GM21825 (cell line): Measurements from ENCODE around the gene SLC4A4.
"Not testable (repeated sequence)": the region's sequence is repeated elsewhere in the genome, so short reads cannot be mapped to it uniquely, and the experiment has no call there.

Experiments used
- ATAC-seq: cut with Tn5 transposase; IDR thresholded peaks from one replicate; pipeline ENCODE4 v1.9.1; 2021; ENCODE audit warnings: mild to moderate bottlenecking, moderate library complexity; ENCODE audit not compliant: unreplicated experiment

The SLC4A4 gene

GRCh38 chr4:71406459-71406963 is 67.7 kb downstream of the SLC4A4 start:
- ATAC-seq, result no peak

DNA sequence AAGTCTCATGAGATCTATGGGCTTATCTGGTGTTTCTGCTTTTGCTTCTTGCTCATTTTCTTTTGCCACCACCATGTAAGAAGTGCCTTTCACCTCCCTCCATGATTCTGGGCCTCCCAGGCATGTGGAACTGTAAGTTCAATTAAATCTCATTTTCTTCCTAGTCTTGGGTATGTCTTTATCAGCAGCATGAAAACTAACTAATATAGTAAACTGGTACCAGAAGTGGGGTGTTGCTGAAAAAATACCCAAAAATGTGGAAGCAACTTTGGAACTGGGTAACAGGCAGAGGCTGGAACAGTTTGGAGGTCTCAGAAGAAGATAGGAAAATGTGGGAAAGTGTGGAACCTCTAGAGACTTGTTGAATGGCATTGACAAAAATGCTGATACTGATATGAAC is 70.1 kb downstream of the SLC4A4 start:
- not testable (repeated sequence) for ATAC-seq

- ATAC-seq, result no peak
Measured at GRCh38 chr4:71411981-71412380, 73.2 kb downstream of the SLC4A4 start.

DNA sequence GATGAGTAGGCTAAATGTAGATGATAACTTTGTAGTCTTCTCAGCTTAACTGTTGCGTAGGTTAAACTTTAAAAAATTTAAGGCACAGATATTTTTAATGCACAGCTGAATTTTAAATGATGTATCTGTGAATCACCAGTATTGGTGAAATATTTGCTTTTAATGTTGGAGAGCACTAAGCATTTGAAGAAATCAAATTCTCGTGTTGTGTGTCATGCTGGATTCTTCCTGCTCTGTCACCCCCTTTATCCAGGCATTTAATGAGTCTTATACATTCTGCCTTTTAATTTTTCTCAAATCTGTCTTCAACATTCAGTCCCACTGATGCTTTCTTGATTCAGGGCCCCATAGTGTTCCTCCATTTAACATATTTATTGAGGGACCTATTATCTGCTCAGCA is 76.7 kb downstream of the SLC4A4 start:
- no peak for ATAC-seq

- no peak for ATAC-seq
Measured at GRCh38 chr4:71417150-71417549, 78.3 kb downstream of the SLC4A4 start.

DNA sequence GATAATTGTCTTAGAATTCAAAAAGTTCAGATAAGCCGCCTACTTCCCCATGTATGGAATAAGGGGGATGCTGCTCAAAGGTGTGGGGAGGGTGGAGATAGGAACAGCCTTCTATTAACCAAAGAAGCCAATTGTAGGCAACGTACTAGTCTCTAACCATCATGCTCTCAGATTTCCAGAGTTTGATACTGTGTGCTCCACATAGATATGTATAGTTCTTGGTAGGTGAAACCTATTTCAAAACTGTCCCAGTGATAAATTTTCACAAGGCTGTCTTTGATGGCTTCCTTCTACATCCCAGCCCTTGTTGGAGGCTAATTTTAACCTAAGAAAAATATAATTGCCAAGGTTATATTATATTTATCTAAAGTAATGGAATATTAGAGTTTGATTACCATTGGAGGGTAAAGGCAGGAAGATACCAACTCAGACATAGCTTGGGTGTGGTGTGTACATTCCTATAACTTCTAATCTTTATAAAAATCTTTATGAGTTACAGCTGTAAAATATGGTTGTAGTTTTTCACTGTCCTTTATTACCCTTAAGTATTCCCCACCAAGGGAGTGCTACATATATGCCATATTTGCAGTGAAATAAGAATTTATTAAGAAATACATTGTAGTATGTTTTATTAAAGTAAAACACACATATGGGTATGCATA is 87.7 kb downstream of the SLC4A4 start:
- ATAC-seq, result no peak

GRCh38 chr4:71429106-71429505 is 90.3 kb downstream of the SLC4A4 start:
- no peak for ATAC-seq

DNA sequence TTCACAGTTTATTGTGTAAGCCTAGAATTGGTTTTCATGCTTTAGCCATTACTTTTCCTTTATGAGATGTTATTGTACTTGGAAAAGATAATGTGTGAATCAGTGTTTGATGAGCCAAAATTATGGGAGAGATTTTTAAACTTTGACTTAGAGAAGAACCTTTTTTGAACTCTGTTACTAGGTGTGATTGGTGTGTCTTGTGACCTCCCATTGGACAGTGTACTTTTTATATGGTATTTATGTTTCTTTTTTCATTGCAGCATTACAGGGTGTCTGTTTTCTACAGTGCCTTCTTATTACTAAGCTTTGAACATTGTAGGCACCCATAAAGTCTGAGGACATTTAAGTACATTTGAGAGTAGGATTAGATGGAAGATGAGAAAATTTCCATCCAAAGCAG is 91.1 kb downstream of the SLC4A4 start:
- ATAC-seq, result no peak

- ATAC-seq, result no peak
Measured at GRCh38 chr4:71430609-71431008, 91.8 kb downstream of the SLC4A4 start.

GRCh38 chr4:71440612-71441011 is 101.8 kb downstream of the SLC4A4 start:
- no peak for ATAC-seq

DNA sequence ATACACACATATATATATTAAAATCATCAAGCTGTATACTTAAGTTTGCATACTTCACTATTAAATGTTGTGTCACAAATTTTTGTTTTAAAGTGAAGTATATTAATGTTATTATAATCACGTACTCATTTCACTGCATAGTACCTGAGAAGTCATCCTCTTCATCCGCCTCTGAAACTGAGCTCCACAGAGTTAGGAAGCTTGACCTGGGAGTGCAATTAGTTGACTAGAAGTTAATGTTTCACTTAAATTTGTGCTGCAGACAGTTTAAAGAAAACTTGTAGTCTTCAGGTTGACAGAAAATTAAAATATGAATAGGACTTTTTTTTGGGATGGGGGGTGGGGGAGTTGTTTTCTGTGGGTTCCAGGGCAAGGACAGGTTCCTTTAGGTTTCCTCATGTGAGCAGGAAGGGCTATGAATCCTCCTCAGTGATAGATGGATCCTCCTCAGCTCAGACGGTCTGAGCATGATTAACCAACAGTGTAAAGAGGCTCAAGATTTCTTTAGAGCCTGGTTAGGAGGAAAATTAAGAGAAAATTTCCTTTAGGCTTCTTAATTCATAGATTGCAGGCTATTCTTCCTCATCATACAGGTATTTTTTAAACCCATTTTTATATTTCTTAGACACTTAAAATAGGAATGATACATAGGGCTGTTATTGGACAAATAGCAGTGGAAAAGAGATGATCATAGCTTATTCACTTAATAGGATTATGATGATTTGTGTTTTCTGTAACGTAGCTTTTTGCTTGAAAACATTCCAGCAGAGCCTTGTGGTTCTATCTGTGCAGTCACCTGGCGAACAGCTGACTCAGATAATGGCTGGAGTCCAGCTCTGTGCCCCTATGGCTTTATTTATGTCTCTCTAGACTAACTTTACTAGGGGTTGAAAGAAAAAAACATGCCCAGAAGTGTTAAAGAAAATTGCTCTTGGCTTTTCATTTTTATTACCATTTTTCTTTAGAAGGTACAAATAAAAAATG is 102.7 kb downstream of the SLC4A4 start:
- no peak for ATAC-seq

DNA sequence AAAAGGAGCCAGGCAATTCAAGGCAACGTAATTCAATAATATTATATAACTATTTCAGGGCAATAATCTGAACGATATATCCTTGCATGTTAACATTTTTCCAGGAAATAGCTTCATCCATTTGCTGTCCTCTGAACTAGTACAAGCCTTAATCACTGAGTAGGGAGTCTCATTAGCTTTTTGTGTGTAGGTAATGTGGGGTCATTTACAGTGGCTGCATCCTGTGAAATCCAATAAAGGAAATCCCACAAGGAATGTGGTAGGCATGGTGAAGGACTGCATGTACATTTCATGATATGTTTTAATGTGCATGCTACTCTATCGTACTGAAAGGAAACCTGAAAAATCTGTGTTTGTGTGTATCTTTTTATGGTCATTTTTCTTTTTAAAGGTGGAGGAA is 103.5 kb downstream of the SLC4A4 start:
- ATAC-seq, result no peak

DNA sequence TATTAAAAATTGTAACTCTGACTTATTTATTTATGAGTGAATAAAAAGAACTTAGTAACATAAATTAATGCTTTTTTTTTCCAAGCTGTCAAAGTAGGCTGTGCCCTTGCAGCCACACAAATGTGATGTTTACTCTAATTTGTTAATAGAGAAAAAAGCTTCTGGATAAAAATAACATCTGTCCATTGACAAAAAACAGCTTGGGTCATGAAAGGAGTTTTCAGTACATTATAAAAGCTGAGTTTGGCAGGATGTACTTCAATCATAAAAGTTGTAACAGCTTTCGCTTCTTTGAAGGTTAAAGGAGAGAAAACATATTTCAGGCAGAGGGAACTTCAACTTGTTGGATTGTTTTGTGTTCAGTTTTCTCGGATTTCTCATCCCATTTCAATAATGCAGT is 105.6 kb downstream of the SLC4A4 start:
- no peak for ATAC-seq

- ATAC-seq, result no peak
Measured at GRCh38 chr4:71445811-71446210, 107.0 kb downstream of the SLC4A4 start.

- no peak for ATAC-seq
Measured at GRCh38 chr4:71446479-71447081, 107.8 kb downstream of the SLC4A4 start.

DNA sequence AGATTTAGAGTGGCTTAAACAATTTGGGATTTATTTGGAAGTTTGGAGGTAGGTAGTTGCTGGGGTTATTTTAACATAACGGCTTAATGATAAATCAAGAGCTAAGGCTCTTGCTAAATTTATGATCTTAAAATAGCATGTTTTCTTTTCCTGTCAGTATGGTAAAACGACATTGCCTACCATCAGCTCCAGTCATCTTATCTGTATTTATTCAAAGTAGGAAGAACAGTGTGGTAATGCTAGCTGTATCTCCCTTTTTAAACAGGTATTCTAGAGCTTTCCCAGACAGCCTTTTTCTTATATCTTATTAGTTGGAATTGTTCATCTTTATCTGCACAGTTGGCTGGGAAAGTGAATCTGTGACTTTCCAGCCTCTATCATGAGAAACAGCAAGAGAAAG is 110.2 kb downstream of the SLC4A4 start:
- ATAC-seq, result no peak

- ATAC-seq, result no peak
Measured at GRCh38 chr4:71449878-71450277, 111.1 kb downstream of the SLC4A4 start.

DNA sequence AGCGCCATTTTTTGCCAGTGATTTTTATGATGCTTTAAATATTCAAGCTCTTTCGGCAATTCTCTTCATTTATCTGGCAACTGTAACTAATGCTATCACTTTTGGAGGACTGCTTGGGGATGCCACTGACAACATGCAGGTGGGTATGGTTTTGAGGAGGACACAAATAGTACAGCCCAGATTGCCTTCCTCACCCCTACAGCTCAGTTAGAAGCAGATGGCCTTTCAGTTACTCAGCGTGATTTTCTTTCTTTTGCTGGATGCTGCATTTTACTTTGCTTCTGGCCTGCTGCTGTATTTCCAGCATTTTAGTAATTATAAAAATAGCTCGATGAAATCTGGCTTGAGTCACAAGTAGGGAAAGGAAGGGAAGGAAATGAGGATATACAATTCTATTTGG is 114.7 kb downstream of the SLC4A4 start:
- no peak for ATAC-seq

- no peak for ATAC-seq
Measured at GRCh38 chr4:71456841-71457240, 118.0 kb downstream of the SLC4A4 start.

GRCh38 chr4:71460371-71460770 is 121.6 kb downstream of the SLC4A4 start:
- no peak for ATAC-seq

DNA sequence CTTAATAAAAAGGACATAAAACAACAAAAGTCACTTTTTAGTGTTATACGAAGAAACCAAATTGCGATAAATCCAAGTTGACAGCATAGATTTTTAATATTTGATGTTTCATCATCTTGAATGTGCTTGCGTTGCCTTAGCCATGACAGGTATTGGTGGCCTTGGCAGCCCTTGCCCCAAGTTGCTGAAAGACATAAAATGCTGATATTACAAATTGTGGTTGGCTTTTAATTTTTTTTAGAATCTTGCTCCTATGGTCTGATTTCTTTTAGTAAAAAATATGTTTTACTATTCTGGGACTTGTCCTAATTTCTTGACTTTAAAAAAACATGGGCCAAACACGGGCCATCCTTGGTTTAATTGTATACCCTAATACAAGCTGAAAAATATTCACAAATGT is 122.6 kb downstream of the SLC4A4 start:
- ATAC-seq, result no peak

- ATAC-seq, result no peak
Measured at GRCh38 chr4:71466775-71467174, 128.0 kb downstream of the SLC4A4 start.
